GM18909 (cell line): Measurements from ENCODE around the gene FCHSD2.
"Not testable (repeated sequence)": the region's sequence is repeated elsewhere in the genome, so short reads cannot be mapped to it uniquely, and the experiment has no call there.

Experiments used
- ATAC-seq: cut with Tn5 transposase; IDR thresholded peaks from one replicate; pipeline ENCODE4 v1.9.1; 2021; ENCODE audit warnings: mild to moderate bottlenecking; ENCODE audit not compliant: unreplicated experiment, poor library complexity

Gene FCHSD2

DNA sequence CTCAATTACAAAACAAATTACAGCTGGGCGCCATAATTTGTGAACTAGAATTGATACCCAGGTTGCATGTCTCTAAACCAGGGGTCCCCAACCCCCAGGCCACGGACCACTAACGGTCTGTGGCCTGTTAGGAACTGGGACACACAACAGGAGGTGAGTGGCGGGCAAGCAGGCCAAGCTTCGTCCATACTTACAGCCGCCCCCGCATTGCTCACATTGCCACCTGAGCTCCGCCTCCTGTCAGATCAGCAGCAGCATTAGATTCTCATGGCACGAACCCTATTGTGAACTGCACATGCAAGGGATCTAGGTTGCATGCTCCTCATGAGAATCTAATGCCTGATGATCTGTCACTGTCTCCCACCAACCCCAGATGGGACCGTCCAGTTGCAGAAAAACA lies 12.9 kb downstream of the FCHSD2 start:
- no peak for ATAC-seq

DNA sequence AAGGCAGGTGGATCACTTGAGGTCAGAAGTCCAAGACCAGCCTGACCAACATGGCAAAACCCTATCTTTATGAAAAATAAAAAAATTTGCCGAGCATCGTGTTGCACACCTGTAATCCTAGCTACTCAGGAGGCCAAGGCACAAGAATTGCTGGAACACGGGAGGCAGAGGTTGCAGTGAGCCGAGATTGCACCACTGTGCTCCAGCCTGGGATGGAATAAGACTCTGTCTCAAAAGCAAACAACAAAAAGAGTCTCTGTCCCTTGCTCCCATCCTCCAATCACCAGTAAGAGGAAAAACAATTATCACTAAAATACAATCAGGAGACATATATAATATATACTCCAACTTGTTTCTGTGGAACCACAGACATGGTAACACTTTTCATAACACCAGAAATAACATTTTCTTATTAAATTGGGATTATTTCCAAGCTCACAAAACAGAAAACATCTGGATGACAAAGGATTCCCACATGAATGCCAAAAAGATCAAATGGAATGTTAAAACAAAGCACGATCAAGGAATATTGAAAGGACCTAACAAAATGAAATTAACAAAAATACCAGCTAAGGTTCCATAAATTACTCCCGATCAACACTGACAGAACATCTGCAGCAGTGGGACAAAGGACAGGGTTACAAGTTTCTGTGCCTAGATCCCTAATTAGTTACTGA lies 15.2 kb downstream of the FCHSD2 start:
- ATAC-seq, result no peak

DNA sequence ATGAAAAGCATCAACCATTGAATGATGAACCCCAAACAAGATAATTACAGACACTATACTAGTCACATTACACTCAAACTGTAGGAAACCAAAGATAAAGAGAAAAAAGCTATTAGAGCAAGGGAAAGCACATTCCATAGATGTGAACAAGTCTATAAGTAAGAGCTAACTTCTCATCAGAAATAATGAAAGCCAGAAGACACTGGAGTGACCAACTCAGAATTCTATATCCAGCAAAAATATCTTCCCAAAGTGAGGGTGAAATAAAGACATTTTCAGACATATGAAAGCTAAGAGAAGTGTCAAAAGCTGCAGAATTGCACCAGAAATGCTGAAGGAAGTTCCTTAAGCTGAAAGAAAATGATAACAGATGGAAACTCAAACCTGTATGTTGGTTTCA lies 17.3 kb downstream of the FCHSD2 start:
- no peak for ATAC-seq

DNA sequence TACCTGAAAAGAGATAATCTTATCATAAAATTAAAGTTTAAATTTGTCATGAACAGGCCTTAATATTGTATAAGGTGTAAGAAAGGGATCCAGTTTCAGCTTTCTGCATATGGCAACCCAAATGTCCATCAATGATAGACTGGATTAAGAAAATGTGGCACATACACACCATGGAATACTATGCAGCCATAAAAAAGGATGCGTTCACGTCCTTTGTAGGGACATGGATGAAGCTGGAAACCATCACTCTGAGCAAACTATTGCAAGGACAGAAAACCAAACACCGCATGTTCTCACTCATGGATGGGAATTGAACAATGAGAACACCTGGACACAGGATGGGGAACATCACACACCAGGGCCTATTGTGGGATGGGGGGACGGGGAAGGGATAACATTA lies 18.2 kb downstream of the FCHSD2 start:
- not testable (repeated sequence) for ATAC-seq

DNA sequence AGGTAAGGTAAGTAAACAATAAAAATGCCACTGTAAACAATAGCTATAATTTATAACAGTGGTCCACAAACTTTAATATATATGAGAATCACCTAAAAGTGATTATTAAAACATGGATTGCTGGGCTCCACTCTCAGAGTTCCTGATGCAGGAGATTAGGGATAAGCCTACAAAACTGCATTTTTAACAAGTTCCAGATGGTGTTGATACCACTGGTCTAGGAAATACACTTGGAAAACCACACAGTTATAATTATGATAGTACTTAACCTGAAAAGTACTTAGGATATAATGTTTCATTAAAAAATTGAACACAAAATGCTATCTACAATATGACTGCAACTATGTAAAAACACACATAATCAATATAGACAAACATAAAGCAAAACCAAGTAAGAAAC lies 20.4 kb downstream of the FCHSD2 start:
- ATAC-seq, result no peak

DNA sequence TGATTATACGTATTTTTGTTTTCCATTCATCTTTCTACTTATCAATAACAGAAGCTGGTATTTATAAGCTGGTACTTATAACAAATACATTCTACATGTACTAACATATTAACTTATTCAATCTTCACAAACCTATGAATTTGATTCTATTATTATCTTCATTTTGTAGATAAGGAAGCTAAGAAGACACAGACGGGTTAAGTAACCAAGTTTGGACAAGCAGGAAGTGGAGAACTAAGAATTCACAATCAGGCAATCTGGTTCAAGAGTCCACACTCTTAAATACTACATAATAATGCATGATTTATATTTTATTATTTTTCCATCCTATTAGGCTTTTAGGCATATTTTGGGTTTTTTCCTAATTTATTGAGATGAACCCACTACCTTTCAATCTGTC lies 25.0 kb downstream of the FCHSD2 start:
- no peak for ATAC-seq

DNA sequence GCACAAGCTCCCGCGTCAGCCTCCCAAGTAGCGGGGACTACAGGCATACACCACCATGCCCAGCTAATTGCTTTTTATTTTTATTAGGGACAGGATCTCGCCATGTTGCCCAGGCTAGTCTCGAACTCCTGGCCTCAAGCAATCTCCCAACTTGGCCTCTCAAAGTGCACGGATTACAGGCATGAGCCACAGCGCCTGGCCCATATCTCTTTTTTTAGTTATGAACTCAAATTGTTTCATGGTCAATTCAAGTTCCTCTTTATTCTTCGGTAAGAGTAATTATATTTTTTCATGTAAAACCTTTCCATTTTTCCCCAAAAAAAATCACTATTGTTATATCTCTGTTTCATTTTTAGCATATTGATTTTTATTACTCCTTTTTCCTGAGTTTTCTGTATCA lies 25.5 kb downstream of the FCHSD2 start:
- no peak for ATAC-seq

DNA sequence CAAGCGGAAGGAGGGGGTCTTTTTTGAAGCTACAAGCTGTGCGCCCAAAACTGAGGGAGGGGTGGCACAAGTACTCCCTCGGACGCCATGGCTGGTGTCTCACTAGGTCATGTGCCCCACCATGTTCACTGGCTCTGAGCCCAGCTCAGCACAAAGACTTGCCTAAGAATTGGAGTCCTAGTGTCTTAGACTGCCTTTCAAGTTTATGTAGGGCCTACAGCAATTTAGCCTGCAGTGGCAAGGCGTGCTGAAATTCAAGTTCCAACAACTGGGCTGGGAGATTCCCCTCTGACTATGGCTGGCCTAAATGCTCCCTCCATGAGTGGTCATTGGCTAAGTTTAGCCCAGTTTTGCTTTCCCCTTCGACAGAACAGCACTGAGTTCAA lies 27.3 kb downstream of the FCHSD2 start:
- ATAC-seq, result no peak

DNA sequence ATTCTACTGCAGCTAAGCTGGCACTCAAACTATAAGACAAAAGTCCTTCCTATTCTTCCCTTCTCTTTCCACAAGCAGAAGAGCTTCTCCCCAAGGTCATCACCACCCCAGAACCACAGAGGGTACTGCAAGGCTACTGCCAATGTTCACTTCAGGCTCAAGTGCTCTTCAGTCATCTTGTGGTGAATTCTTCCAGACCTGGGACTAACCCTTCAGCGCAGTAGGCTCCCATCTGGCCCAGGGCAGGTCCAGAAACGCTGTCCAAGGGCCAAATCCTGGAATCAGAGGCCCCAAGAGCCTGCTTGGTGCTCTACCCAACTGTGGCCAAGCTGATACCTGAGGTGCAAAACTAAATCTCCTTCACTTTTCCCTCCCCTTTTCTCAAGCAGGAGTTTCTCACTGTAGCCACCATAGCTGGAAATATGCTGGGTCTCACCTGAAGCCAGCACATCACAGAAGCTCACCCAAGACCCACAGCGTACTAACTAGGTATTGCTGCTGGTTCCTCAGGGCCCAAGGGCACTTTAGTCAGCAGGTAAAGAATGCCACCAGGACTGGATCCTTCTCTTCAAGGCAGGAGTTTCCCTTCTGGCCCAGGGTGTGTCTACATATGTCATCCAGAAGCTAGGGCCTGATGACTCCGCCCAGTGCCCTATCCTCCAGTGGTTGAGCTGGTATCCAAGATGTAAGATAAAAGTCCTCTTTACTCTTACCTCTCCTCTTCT lies 27.8 kb downstream of the FCHSD2 start:
- ATAC-seq, result no peak

DNA sequence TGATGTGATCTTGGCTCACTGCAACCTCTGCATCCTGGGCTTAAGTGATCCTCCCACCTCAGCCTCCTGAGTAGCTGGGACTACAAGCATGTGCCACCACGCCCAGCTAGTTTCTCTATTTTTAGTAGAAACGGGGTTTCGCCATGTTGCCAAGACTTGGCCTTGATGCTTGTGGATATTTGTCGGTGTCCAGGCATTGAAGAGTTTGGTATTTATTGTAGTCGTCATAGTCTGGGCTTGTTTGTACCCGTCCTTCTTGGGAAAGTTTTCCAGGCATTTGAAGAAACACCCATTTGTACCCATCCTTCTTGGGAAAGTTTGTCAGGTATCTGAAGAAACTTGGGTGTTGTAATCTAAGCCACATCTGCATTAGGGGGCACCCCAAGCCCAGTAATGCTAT lies 28.7 kb downstream of the FCHSD2 start:
- no peak for ATAC-seq

DNA sequence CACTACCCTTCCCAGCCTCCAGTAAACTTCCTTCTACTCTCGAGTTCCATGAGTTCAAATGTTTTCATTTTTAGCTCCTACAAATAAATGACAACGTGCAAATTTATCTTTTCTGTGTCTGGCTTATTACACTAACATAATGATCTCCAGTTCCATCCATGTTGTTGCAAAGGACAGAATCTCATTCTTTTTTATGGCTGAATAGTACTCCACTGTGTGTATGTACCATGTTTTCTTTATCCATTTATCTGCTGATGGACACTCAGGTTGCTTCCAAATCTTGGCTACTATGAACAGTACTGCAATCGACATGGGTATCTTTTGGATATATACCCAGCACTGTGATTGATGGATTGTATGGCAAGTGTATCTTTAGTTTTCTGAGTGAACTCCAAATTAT lies 34.5 kb downstream of the FCHSD2 start:
- ATAC-seq, result no peak

DNA sequence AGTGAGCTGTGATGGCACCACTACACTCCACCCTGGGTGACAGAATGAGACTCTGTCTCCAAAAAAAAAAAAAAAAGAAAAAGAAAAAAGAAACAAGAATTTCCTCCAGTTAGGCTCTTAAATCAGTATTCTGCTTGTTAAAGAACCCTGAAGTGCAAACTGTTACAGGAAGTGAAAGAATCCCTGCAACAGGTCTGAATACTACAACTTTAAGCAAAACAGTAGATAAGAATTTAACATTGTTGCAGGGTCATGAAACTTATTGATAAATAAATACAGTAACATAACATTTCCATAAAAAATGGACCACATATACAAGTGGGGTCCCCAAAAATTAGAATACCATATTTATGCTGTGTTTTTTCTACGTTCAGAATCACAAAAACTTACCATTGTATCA lies 35.8 kb downstream of the FCHSD2 start:
- no peak for ATAC-seq

DNA sequence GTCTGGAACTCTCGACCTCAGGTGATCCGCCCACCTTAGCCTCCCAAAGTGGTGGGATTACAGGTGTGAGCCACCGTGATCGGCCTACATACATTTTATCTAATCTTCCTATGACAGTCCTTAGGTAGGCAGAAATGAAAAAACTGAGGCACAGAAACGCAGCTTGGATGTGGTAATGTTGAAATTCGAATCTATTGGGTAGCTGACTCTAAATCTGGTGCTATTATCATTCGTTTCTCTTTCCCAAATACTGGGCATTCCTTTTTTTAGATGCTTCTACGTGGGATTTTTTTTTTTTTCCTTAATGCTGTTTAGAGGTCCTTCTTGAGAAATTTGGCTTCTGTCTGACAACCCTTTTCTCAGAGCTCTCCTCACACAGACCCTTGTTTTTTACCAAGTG lies 41.5 kb downstream of the FCHSD2 start:
- ATAC-seq, result no peak

DNA sequence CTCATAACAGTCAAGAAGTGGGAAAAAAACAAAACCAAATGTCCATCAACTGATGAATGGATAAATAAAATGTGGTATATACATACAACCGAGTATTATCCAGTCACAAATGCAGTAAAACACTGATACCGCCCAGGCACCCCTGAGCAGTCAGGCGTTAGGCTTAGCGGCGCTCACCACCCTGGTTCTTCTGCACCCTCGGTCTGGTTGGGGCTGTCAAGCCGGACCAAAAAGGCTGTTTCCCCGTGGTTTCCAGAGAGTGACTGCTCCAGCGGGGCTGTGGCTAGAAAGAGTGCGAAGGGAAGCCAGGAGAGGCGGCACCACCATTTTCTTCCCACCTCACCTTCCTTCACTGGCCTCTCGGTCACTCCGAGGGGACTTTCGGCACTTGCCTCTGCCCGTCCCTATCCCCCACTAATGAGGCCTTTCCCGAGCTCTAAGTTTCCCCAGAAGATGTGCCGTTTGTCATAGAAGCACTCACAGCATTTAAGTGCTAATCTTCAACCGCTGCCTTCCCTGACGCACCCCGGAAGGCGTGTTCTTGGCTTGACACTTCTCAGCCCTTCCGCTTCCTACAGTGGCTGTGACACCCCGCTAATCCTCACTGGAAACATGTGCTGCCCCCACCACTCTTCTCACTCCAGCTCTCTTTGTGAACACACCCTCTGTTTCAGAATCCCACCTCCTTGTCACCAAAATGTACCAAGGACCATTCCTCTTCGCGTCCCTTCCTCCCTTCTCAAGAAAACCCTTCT lies 42.4 kb downstream of the FCHSD2 start:
- ATAC-seq, result no peak

DNA sequence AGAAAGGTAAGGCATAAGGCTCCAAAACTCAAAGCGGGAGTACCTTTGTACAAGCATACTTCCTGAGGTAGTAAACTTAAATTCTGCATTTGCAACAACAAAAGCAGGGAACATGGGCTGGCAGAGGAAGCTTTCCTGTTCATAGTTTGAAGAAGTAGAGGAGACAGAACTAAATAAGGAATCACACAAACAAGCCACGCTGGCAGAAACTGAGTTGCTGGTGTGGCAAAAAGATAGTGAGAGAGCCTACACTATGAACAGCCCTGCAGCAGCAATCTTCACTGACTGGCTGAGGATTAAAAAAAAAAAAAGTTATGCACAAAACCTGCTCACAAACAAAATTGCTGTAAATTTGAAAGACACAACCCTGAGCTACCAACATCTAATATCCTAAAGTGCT lies 46.5 kb downstream of the FCHSD2 start:
- ATAC-seq, result no peak

DNA sequence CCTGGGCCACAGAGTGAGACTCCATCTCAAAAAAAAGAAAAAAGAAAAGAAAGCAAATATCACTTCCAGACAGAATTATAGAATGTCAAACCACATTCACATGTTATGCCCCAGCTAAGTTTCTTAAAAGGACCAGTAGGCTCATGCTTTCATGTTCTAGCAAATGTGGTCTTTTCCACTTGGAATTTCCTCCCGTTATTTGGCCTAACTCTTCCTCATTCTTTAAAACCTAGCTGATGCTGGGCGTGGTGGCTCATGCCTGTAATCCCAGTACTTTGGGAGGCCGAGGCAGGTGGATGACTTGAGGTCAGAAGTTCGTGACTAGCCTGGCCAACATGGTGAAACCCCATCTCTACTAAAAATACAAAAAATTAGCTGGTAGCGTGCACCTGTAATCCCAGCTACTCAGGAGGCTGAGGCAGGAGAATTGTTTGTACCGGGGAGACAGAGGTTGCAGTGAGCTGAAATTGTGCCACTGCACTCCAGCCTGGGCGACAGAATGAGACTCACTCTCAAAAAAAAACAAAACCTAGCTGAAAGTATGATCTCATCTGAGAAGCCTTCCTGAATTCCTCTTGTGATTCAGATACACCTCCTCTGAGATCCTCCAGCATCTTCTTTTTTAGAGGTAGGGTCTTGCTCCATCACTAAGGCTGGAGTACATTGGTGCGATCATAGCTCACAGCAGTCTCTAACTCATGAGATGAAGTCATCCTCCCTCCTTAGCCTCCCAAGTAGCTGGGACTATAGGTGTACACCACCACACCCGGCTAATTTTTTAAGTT lies 50.4 kb downstream of the FCHSD2 start:
- ATAC-seq, result no peak

DNA sequence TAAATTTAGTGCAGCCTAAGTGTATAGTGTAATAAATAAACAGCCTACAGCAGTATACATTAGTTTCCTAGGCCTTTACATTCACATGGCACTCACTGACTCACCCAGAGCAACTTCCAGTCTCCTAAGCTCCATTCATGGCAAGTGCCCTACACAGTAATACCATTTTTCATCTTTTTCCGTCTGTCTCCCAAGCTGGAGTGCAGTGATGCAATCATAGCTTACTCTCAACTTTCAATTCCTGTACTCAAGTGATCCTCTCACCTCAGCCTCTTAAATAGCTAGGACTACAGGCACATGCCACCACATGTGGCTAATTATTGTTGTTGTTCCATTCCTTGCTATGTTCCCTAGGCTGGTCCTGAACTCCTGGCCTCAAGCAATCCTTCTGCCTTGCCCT lies 54.4 kb downstream of the FCHSD2 start:
- ATAC-seq, result no peak

DNA sequence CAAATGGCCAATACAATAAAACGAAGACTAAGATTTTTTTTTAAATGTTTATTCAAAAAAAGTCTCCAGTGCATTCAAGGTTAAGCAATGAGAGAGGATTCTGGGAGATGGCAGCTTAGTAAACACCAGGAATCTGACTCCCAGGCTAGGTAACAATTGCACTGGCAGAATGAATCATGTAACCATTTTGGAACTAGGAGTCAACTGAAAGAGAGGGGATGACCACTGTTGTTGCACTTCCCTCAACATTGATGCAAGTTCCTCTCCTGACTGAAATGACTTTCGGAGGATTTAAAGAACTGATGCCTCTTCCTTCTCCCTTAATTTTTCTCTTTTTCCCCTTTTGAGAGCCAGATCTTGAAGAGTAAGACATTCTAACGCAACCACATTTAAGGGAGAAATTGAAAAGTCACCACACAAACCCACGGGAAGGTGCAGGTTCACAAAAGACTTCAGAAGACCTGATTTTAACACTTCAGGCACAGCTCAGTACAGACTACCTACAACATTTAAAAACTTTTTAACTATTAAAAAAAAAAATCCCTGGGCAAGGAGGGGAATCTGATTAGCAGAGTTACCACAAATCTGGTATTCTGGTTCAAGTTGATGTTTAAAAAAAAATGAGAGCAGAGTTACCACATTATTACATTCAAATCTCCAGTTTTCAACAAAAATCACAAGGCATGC lies 56.8 kb downstream of the FCHSD2 start:
- no peak for ATAC-seq

DNA sequence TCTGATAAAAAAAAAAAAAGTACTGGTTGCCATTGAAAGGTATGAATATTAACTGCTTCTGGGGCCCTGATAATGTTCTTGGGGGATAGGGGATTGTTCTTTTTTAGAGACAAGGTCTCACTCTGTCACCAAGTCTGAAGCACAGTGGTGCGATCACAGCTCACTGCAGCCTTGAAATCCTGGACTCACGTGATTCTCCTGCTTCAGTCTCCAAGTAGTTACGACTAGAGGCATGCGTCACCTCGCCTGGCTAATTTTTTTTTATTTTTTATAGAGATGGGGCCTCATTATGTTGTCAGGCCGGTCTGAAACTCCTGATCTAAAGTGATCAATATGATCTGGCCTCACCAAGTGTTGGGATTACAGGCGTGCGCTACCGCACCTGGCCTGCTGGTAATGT lies 63.5 kb downstream of the FCHSD2 start:
- no peak for ATAC-seq

DNA sequence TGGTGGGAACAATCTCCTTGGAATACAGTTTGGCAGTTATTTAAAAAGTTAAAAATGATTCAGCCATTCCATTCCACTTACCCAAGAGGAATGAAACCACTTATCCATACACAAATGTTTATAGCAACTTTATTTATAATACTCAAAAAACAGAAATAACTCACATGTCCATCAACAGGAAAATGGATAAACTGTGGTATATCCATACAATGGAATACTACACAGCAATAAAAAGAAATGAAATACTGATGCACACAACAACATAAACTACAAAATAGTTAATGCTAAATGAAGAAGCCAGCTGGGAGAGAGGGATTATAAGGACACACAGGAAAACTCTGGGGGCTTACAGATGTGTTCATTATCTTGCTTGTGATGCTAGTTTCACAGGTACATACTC lies 64.7 kb downstream of the FCHSD2 start:
- no peak for ATAC-seq
